GM19238 (cell line): ENCODE measurements around the gene MAML2.

ENCODE experiments used
- DNase-seq: peaks from one replicate; pipeline ENCODE4 v3.0.0; 2011; ENCODE audit warnings: low spot score; ENCODE audit not compliant: insufficient read length

MAML2 gene

GRCh38 chr11:96130061-96130620 lies 212.9 kb downstream of the MAML2 start:
- DNase-seq: no peak

GRCh38 chr11:96127596-96127959 lies 215.4 kb downstream of the MAML2 start:
- no peak for DNase-seq

DNA sequence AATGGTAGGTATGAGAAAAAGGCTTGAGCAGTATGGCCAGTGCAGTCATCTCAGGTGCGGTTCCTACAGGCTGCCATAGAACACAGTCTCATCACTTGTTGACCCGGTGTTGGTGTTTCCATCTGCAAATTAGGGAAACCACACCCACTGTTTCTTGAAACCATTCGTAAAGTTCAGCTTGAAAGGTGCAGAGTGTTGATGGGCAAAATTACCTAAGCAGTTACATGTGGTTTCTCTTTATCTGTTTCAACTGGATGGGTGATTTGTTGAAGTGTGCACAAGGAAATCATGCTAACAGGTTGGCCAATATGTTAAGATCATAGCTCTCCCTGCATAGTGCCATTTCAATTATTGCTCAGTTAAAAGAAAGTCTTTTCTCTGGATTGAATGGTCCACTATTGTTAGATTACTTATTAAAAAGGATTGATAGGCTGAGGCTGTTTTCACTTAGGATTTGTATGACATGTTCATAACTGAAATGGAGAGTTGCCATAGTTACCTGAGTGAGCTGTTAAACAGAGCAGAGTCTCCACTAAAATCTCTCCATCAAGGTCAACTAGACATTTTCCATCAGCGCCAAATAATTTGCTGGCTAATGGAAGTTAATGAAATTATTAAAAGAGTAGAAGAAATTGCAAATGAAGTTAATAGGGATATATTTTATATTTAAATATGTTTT lies 215.9 kb downstream of the MAML2 start:
- DNase-seq: no peak

DNA sequence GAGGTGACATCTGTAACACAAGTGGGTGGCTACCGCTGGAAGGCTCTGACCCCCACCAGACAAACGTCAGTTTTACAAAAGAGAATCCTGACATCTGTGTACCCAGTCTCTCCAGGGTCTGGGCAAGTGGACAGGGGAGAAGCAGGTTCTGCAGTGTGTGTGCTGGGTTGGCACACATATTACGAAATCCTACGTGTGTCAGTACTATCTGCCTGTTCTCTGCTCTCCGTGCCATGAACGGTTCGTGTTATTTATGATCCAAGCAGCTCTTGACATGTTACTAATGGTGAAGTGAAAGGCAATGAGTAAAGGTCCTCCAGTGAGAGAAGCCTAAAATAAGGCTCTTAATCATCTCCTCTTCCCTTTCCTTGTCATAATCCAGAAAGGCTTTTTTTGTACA lies 217.6 kb downstream of the MAML2 start:
- no peak for DNase-seq

DNA sequence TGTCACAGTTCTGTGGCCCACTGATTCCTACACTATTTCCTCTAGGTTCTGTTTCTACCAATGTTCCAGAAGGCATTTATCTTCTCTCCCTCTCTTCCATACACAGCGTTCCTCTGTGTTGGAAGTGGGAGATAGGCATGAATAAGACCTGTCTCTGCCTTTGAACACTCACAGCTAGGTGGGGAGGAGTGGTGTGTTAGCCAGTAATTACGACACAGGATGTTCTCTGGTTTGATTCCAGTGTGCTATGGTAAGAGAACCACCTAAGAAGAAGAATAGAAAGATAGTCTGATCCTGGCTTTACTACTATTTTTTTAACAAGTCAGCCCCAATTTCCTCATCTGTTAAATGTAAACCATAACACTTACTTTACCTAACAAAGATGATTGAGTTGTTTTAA lies 218.8 kb downstream of the MAML2 start:
- DNase-seq: no peak

- no peak for DNase-seq
Measured at GRCh38 chr11:96123301-96123700, 219.7 kb downstream of the MAML2 start.

DNA sequence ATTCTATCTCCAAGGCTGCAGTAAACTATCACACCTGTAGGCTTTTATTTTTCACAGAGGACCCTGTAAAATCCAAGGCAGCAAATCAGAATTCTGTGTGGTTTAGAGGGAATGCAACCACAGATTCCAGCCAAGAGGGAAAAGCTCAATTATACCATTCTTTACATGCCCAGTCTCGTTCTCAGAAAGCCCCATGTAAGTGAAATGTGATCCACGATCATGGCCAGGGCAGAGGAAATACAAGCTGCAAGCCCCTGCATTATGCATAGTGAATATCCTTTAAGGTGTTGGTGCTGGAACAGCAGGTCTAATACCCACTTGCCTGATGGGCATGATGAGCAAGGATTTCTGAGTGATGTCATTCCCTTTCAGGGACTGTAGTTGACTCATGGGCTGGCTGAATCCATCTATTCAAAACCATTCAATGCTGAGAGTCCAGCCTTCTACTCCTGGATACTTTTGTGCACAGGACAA lies 220.4 kb downstream of the MAML2 start:
- no peak for DNase-seq

DNA sequence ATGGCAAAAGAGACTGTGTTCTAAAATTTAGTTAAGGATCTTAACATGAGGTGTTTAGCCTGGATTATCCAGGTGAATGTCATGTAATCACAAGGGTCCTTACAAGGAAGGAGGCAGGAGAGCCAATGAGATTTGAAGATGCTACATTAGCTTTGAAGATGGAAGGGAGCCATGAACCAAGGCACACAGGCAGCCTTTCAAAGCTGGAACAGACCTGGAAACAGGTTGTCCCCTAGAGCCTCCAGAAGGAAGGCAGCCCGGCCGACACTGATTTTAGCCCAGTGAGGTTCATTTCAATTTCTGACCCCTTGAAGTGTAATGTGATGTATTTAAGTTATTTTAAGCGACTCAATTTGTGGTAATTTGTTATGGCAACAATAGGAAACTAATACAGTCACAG lies 223.8 kb downstream of the MAML2 start:
- no peak for DNase-seq

GRCh38 chr11:96116376-96116775 lies 226.6 kb downstream of the MAML2 start:
- DNase-seq: no peak

- no peak for DNase-seq
Measured at GRCh38 chr11:96114178-96115064, 228.6 kb downstream of the MAML2 start.

DNA sequence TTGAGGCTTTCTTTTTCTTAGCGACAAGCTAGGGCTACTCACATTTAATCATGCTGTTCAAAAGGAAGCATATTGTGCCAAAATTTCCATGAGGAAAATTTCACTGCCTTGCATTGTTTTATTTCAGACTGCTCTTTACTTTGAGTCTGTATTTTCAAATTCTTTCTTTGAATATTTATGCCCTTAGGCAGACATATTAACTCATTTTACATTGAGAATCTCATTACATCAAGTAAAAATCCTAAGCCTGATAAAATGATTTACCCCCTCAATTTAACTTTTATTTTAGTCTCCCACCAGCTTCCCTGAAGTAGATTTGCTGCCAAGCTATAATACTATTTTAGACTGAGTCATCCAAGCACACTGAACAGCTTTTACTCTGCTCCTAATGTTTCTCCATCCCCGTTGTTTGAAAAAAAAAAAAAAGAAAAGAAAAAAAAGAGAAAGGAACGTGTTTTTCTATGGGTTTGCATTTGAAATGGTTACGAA lies 229.8 kb downstream of the MAML2 start:
- DNase-seq: no peak

DNA sequence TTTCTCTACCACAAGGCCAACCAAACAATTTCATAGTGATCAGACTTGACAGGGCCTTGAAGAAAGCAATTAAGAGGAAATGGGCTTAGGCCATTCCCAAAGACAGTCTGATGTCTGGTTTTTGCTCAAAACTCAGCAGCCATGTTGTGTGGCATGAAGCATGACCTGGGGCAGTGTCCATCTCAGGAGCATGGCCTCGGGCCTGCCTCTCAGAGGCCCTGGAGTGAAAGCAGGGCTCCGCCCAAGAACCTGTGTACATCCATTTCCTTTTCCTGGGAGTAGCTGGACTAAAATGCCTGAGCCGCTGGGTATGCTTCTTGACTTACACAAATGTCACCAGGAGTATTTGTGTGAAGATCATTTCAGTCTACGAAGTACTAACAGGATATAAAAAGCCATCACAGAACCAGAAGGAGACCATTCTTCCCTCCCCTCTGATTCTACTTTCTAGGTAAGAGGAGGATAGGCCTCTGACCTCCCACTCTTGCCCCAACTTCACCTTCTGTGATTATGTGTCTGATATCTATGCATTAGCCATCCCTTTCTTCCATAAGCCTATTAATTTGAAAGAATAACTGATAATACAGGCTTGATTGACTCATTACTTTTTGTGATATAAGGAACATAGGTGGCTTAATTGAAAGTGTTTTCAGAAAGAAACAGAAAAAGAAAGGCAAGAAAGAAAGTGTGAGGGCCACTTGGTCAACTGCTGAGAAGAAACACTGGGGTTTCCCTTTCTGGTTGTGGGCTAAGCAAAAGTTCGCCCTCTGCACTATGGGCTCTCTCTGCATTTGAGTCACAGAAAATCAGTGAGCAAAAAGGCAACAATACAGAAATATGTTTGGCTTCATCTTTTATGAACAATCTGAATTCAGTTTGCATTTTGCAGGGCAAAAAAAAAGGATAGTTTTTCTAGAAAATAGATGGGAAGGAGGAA lies 230.5 kb downstream of the MAML2 start:
- DNase-seq: peak; percentile 29

GRCh38 chr11:96111308-96111707 lies 231.7 kb downstream of the MAML2 start:
- DNase-seq: no peak

GRCh38 chr11:96110302-96110701 lies 232.7 kb downstream of the MAML2 start:
- no peak for DNase-seq

- no peak for DNase-seq
Measured at GRCh38 chr11:96109331-96110030, 233.5 kb downstream of the MAML2 start.

- DNase-seq: no peak
Measured at GRCh38 chr11:96107143-96107824, 235.7 kb downstream of the MAML2 start.

DNA sequence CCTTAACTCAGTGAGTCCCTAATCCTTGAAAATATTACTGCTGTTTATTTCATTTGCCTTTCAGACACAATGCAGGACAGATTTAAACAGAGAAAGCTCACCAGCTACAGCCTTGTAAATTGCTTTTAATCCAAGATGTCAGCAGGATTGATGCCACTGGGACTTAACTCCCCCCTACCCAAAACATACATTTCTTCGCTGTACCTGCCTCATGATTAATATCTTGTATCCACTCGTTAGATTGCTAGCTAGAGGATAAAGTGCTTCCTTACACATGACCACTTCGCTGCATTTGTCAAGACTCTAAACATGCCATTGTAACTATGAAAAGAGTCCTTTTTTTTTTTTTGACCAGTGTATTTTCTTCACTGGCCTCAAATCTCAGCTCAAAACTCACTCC lies 236.3 kb downstream of the MAML2 start:
- DNase-seq: no peak

DNA sequence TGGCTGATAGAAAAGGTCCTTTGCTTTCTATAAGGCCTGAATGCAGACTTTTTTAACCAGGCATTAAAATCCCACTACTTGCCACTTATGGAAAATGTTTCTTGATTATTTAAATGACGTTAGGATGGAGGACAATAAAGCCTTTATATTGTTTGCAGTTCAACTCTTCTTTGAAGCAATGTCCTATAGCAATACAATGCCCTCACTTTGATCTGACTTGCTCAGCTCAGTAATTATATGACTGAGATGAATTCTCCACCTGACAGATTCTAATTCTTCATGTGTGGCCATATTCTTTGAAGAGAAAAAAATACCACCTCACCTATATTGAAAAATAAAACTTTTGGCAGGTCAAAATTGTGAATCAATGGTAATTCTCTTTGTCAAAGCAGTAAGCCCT lies 237.1 kb downstream of the MAML2 start:
- DNase-seq: no peak

DNA sequence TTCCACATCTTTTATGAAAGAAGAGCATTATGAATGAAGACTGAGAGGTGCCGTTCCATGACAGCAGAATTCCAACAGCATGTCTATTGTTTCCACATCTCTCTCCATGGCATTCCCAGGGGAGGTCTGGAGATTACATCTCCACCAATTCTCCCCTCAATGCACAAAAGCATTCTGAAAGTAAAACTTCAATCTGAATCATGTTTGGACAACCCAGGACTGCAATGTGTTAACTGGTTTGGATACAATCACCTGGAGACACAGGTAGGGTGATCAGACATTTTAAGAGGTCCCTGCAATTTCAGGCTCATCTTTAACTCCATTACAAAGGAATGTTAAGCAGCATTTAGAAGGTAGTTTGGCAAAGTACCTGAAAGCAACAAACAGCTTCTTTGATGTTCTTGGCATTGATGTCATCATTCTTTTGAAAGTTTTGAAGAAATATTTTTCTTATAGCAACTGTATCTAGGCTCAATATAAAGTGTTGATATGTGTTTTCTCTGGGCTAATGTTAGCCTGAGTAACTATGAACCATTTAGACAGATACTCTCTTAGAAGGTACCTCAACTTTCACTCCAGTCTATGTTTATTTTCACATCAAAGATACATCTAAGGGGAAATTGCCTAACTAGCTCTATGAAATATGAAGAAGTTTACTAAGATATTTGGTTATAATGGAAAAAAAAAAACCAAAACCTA lies 237.6 kb downstream of the MAML2 start:
- DNase-seq: no peak
